GM21786 (cell line): ENCODE results near the gene PPP1R15A.
"Not testable (repeated sequence)": the region's sequence is repeated elsewhere in the genome, so short reads cannot be mapped to it uniquely, and the experiment has no call there.

Source experiments
- ATAC-seq: cut with Tn5 transposase; IDR thresholded peaks from one replicate; pipeline ENCODE4 v1.9.1; 2021; ENCODE audit not compliant: unreplicated experiment

The PPP1R15A gene

GRCh38 chr19:48879025-48879637 is 6.9 kb downstream of the PPP1R15A start:
- ATAC-seq: no peak

GRCh38 chr19:48879696-48880095 is 7.5 kb downstream of the PPP1R15A start:
- not testable (repeated sequence) for ATAC-seq

- no peak for ATAC-seq
These were observed 9.8 kb downstream of the PPP1R15A start for GRCh38 chr19:48881741-48882657.

GRCh38 chr19:48883726-48884125 is 11.5 kb downstream of the PPP1R15A start:
- ATAC-seq: no peak

- ATAC-seq: no peak
These were observed 15.8 kb downstream of the PPP1R15A start for GRCh38 chr19:48887861-48888612.

GRCh38 chr19:48889496-48889895 is 17.3 kb downstream of the PPP1R15A start:
- ATAC-seq: not testable (repeated sequence)

GRCh38 chr19:48890551-48890950 is 18.3 kb downstream of the PPP1R15A start:
- no peak for ATAC-seq

- ATAC-seq: no peak
These were observed 23.0 kb downstream of the PPP1R15A start for GRCh38 chr19:48895226-48895625.

- no peak for ATAC-seq
These were observed 24.0 kb downstream of the PPP1R15A start for GRCh38 chr19:48896191-48896720.

- no peak for ATAC-seq
These were observed 25.0 kb downstream of the PPP1R15A start for GRCh38 chr19:48897181-48897580.

- ATAC-seq: not testable (repeated sequence)
These were observed 27.1 kb downstream of the PPP1R15A start for GRCh38 chr19:48899386-48899749.

GRCh38 chr19:48899781-48900476 is 27.7 kb downstream of the PPP1R15A start, which contains the start of gene NUCB1:
Gene NUCB1, plus strand, starts transcription at chr19:48900312. Its CDS starts 485 bp downstream, at chr19:48900797.
- ATAC-seq: peak; percentile 82

- no peak for ATAC-seq
These were observed 28.5 kb downstream of the PPP1R15A start for GRCh38 chr19:48900477-48901406.

GRCh38 chr19:48902291-48902690 is 30.1 kb downstream of the PPP1R15A start:
- ATAC-seq: not testable (repeated sequence)

GRCh38 chr19:48903788-48904187 is 31.6 kb downstream of the PPP1R15A start:
- not testable (repeated sequence) for ATAC-seq

GRCh38 chr19:48905664-48906063 is 33.4 kb downstream of the PPP1R15A start:
- ATAC-seq: no peak

GRCh38 chr19:48906324-48906723 is 34.1 kb downstream of the PPP1R15A start:
- ATAC-seq: no peak

GRCh38 chr19:48907671-48908070 is 35.5 kb downstream of the PPP1R15A start:
- ATAC-seq: no peak

- ATAC-seq: not testable (repeated sequence)
These were observed 37.3 kb downstream of the PPP1R15A start for GRCh38 chr19:48909424-48910077.
